HG03064 (cell line): ENCODE measurements around the gene RENBP.

Source experiments
- ATAC-seq: cut with Tn5 transposase; IDR thresholded peaks from one replicate; pipeline ENCODE4 v1.9.1; 2021; ENCODE audit warnings: low read depth; ENCODE audit not compliant: unreplicated experiment

RENBP gene

GRCh38 chrX:153956044-153956907, 11.8 kb upstream of the RENBP start:
- ATAC-seq: no peak

GRCh38 chrX:153955228-153955732, 10.8 kb upstream of the RENBP start:
- ATAC-seq: no peak

GRCh38 chrX:153954558-153955227, 10.2 kb upstream of the RENBP start:
- no peak for ATAC-seq

- ATAC-seq: no peak
These were observed 9.6 kb upstream of the RENBP start for GRCh38 chrX:153953892-153954557.

GRCh38 chrX:153953342-153953830, 8.9 kb upstream of the RENBP start:
- no peak for ATAC-seq

GRCh38 chrX:153952373-153953026, 8.1 kb upstream of the RENBP start:
- ATAC-seq: no peak

GRCh38 chrX:153951683-153952372, 7.4 kb upstream of the RENBP start:
- no peak for ATAC-seq

GRCh38 chrX:153950127-153950526, 5.7 kb upstream of the RENBP start:
- ATAC-seq: no peak

GRCh38 chrX:153948847-153949805, 4.7 kb upstream of the RENBP start:
- no peak for ATAC-seq

GRCh38 chrX:153948002-153948466, 3.6 kb upstream of the RENBP start:
- ATAC-seq: no peak

- peak; percentile 70 for ATAC-seq
These were observed 2.7 kb upstream of the RENBP start for GRCh38 chrX:153947009-153947769.

- ATAC-seq: no peak
These were observed 1.8 kb upstream of the RENBP start for GRCh38 chrX:153945956-153946943.

GRCh38 chrX:153944800-153945150, 332 bp upstream of the RENBP start:
- ATAC-seq: no peak

- no peak for ATAC-seq
These were observed 2.8 kb downstream of the RENBP start for GRCh38 chrX:153941336-153942252.

- ATAC-seq: no peak
These were observed 4.9 kb downstream of the RENBP start for GRCh38 chrX:153939573-153939972.

GRCh38 chrX:153938226-153938786, 6.1 kb downstream of the RENBP start:
- no peak for ATAC-seq
